Endothelial cell (in vitro differentiated cells): Measurements from ENCODE around the gene CACNA1D. TPM values are rescaled to one million over a fixed set of nuclear protein-coding genes. Genes with fewer than 3 reads are reported as not detected.
A peak's percentile ranks its signal among the peaks of the same experiment; 100 is the strongest.

Experiments used
- DNase-seq: peaks from one replicate; pipeline ENCODE4 v3.0.0; 2021; ENCODE audit warnings: low spot score
- H3K27ac Mint-ChIP-seq: one replicate; pipeline ENCODE4 v1.8.0; 2021; ENCODE audit warnings: mixed read lengths, inconsistent platforms; ENCODE audit not compliant: unreplicated experiment
- H3K27me3 Mint-ChIP-seq: one replicate; pipeline ENCODE4 v1.8.0; 2021; ENCODE audit warnings: mild to moderate bottlenecking, moderate library complexity, mixed read lengths, inconsistent platforms; ENCODE audit not compliant: unreplicated experiment
- H3K36me3 Mint-ChIP-seq: one replicate; pipeline ENCODE4 v1.8.0; 2021; ENCODE audit warnings: mild to moderate bottlenecking, low read depth, mixed read lengths, inconsistent platforms; ENCODE audit not compliant: unreplicated experiment
- H3K4me1 Mint-ChIP-seq: one replicate; pipeline ENCODE4 v1.8.0; 2021; ENCODE audit warnings: mild to moderate bottlenecking, mixed read lengths, inconsistent platforms; ENCODE audit not compliant: unreplicated experiment
- H3K4me3 Mint-ChIP-seq: one replicate; pipeline ENCODE4 v1.8.0; 2021; ENCODE audit warnings: mild to moderate bottlenecking, mixed read lengths, inconsistent platforms; ENCODE audit not compliant: unreplicated experiment
- H3K9me3 Mint-ChIP-seq: one replicate; pipeline ENCODE4 v1.8.0; 2021; ENCODE audit warnings: mixed read lengths, inconsistent platforms; ENCODE audit not compliant: unreplicated experiment
- CTCF ChIP-seq: fragments of 200-600 bp; sonication (generic); IDR thresholded peaks from one replicate; pipeline ENCODE4 v1.5.0; 2021; ENCODE audit warnings: antibody characterized with exemption; ENCODE audit not compliant: unreplicated experiment
- total RNA-seq: library from RNA; stranded (reverse); fragmentation: NEBNext Ultra II Directional; extraction: Animal tissue kit (Norgen Biotek cat#: 25700); gene quantifications from one replicate; pipeline ENCODE4 v1.2.1, GENCODE V29; 2021; ENCODE audit not compliant: unreplicated experiment

The CACNA1D gene
- total RNA-seq, 1 donor from 2014 or later: 208 TPM

- no peak overlapping the region for H3K27ac Mint-ChIP-seq
- H3K36me3 Mint-ChIP-seq: peaks cover 53% of the 10 kb centered on the region
- DNase-seq: no peak
These were observed 225.4 kb downstream of the CACNA1D start for GRCh38 chr3:53719796-53720195.

DNA sequence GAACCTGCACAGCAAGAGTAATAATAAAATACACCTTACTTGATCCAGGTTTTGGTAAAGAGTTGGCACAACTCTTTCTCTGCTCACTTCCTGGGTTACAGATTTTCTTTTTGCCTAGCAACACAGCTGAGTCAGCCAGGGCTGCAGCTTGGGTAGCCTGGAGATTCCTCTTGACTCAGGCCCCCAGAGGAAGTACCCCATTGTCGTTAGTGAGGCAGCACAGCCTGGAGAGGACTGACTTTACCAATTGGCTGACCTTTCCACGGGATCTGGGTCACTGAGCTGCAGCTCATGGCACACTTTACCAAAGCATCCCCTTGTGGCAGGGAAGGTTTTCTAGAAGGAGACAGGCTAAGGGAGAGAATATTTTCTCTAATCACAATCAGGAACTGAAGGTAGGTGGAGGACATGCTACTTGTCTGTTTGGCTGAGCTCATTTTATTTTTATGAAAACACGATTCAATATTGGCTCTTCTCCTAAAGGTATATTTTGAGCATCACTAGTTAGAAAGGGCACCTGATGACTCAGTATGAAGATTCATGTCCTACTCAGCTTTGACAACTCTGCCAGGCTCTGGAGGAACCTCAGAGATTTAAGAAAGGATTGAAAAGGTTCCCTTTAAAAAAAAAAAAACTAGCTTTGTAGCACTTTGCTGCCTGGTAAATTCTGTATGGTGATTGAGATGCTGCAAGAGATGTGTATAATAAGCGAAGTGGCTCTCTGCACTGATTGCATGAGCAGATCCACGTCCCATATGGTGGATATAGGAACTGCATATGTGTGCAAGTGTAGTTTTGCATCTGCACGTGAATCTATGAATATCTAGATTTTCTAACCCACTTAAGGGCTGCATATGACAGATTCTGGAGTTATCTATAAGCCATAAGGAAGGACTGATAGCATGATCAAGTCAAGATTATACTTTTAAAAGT lies 227.0 kb downstream of the CACNA1D start:
- TF ChIP-seq CTCF: no peak
- DNase-seq: no peak

More at GRCh38 chr3:53719796-53720195, 225.4 kb downstream of the CACNA1D start:
- Mint-ChIP-seq H3K4me1 (peaks cover 23% of the 10 kb centered on the region), H3K4me3 (no peak overlapping the region), H3K9me3 (no peaks in the 10 kb centered on the region), H3K27me3 (peaks cover 2% of the 10 kb centered on the region)
- no peak for TF ChIP-seq CTCF

DNA sequence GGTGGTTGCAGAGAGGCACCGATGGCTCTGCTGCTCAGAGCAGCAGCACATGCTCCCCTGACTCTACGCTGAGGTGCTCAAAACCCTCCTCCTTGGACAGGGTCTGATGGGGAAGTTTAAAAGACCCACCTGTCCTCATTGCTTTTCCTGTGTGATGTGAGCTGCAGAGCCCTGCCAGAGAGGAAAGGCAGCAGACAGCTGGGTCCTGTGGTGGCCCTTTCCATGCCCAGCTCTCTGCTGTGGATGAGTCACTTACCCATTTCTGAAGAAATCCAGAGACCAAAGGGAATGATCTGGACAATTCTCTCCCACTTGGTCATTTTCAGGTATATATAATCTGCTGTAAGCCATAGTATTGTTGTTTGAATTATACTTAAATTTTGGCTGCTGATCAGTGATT lies 230.2 kb downstream of the CACNA1D start:
- DNase-seq: no peak
- TF ChIP-seq CTCF: no peak
- no peaks in the 10 kb centered on the region for H3K4me1 Mint-ChIP-seq
- H3K27me3 Mint-ChIP-seq: no peaks in the 10 kb centered on the region
- H3K36me3 Mint-ChIP-seq: peaks cover 62% of the 10 kb centered on the region
- H3K4me3 Mint-ChIP-seq: no peak overlapping the region
- H3K27ac Mint-ChIP-seq: no peak overlapping the region
- H3K9me3 Mint-ChIP-seq: no peaks in the 10 kb centered on the region

More for the DNA sequence above, 227.0 kb downstream of the CACNA1D start:
- Mint-ChIP-seq H3K36me3 (peaks cover 60% of the 10 kb centered on the region), H3K27ac (no peak overlapping the region), H3K27me3 (peaks cover 2% of the 10 kb centered on the region), H3K9me3 (no peaks in the 10 kb centered on the region), H3K4me1 (peaks cover 13% of the 10 kb centered on the region), H3K4me3 (no peak overlapping the region)

GRCh38 chr3:53725387-53725995 lies 231.1 kb downstream of the CACNA1D start:
- no peak for TF ChIP-seq CTCF
- Mint-ChIP-seq H3K4me3 (peak overlapping the region; percentile 40), H3K27ac (no peak overlapping the region), H3K36me3 (peaks cover 67% of the 10 kb centered on the region), H3K27me3 (no peaks in the 10 kb centered on the region), H3K9me3 (no peaks in the 10 kb centered on the region), H3K4me1 (no peaks in the 10 kb centered on the region)
- no peak for DNase-seq

GRCh38 chr3:53726643-53727042 lies 232.2 kb downstream of the CACNA1D start:
- H3K27me3 Mint-ChIP-seq: no peaks in the 10 kb centered on the region
- no peak for DNase-seq
- no peak for TF ChIP-seq CTCF
- no peaks in the 10 kb centered on the region for H3K9me3 Mint-ChIP-seq
- H3K4me3 Mint-ChIP-seq: no peak overlapping the region
- peaks cover 70% of the 10 kb centered on the region for H3K36me3 Mint-ChIP-seq
- no peak overlapping the region for H3K27ac Mint-ChIP-seq
- H3K4me1 Mint-ChIP-seq: no peaks in the 10 kb centered on the region
